SK-N-SH treated with all-trans-retinoic acid at 6 μM for 48 hours (cell line): ENCODE results near the gene CASP7.

ENCODE experiments used
- ATAC-seq: fragments of 200-7000 bp; cut with Tn5 transposase; 3 replicates; pipeline ENCODE4 v1.9.1; 2020; ENCODE audit warnings: mild to moderate bottlenecking, moderate library complexity
- ARNTL ChIP-seq: fragments of 450-650 bp; formaldehyde crosslinking; IDR thresholded peaks from 2 replicates; pipeline ENCODE4 v1.5.0; 2020; ENCODE audit warnings: low read depth, mild to moderate bottlenecking, moderate library complexity, borderline replicate concordance
- BACH2 ChIP-seq: fragments of 250-450 bp; sonication (Bioruptor Pico); IDR thresholded peaks from 2 replicates; pipeline ENCODE4 v1.9.0; 2021; ENCODE audit warnings: mild to moderate bottlenecking, borderline replicate concordance
- CREB5 ChIP-seq: fragments of 250-450 bp; sonication (Bioruptor Pico); IDR thresholded peaks from 2 replicates; pipeline ENCODE4 v1.5.1; 2020; ENCODE audit warnings: low read depth, mild to moderate bottlenecking, moderate library complexity
- CSDC2 ChIP-seq: fragments of 250-450 bp; sonication (Bioruptor Pico); IDR thresholded peaks from 2 replicates; pipeline ENCODE4 v1.5.0; 2020; ENCODE audit warnings: mild to moderate bottlenecking, moderate library complexity
- ESRRG ChIP-seq: fragments of 250-450 bp; sonication (Bioruptor Pico); IDR thresholded peaks from 2 replicates; pipeline ENCODE4 v1.6.1; 2021; ENCODE audit warnings: mild to moderate bottlenecking
- OSR1 ChIP-seq: fragments of 250-450 bp; sonication (Bioruptor Pico); IDR thresholded peaks from 2 replicates; pipeline ENCODE4 v1.8.0; 2022; ENCODE audit warnings: moderate library complexity, mild to moderate bottlenecking, inconsistent platforms
- RARB ChIP-seq: fragments of 250-450 bp; sonication (Bioruptor Pico); IDR thresholded peaks from 2 replicates; pipeline ENCODE4 v1.8.0; 2021; ENCODE audit warnings: mild to moderate bottlenecking, moderate library complexity
- SNAI2 ChIP-seq: fragments of 250-450 bp; sonication (Bioruptor Pico); IDR thresholded peaks from 2 replicates; pipeline ENCODE4 v1.5.0; 2020; ENCODE audit warnings: mild to moderate bottlenecking, moderate library complexity
- TCF4 ChIP-seq: fragments of 250-450 bp; sonication (Bioruptor Pico); IDR thresholded peaks from 2 replicates; pipeline ENCODE4 v1.8.0; 2021; ENCODE audit warnings: mild to moderate bottlenecking, moderate library complexity, borderline replicate concordance
- ZC3H10 ChIP-seq: fragments of 250-450 bp; sonication (Bioruptor Pico); IDR thresholded peaks from 2 replicates; pipeline ENCODE4 v1.5.1; 2021; ENCODE audit warnings: mild to moderate bottlenecking, moderate library complexity
- ZFP3 ChIP-seq: fragments of 250-450 bp; sonication (Bioruptor Pico); IDR thresholded peaks from 2 replicates; pipeline ENCODE4 v1.5.0; 2020; ENCODE audit warnings: mild to moderate bottlenecking, moderate library complexity
- ZNF565 ChIP-seq: fragments of 450-650 bp; formaldehyde crosslinking; conservative IDR thresholded peaks from 2 replicates; pipeline ENCODE4 v1.5.0; 2020; ENCODE audit warnings: low read depth, mild to moderate bottlenecking, moderate library complexity
- ZNF70 ChIP-seq: fragments of 450-650 bp; formaldehyde crosslinking; IDR thresholded peaks from 2 replicates; pipeline ENCODE4 v1.5.0; 2020; ENCODE audit warnings: mild to moderate bottlenecking, moderate library complexity
- ZNF8 ChIP-seq: fragments of 450-650 bp; formaldehyde crosslinking; IDR thresholded peaks from 2 replicates; pipeline ENCODE4 v1.5.0; 2020; ENCODE audit warnings: mild to moderate bottlenecking, moderate library complexity
- TF ChIP-seq, protein P1 (sequence below): fragments of 250-450 bp; sonication (Bioruptor Pico); IDR thresholded peaks from 2 replicates; pipeline ENCODE4 v1.8.0; 2020; ENCODE audit warnings: mild to moderate bottlenecking, moderate library complexity, borderline replicate concordance
- TF ChIP-seq, protein P2 (sequence below): fragments of 250-450 bp; sonication (Bioruptor Pico); IDR thresholded peaks from 2 replicates; pipeline ENCODE4 v1.8.0; 2021; ENCODE audit warnings: low read depth, mild to moderate bottlenecking, moderate library complexity, borderline replicate concordance
- TF ChIP-seq, protein P3 (sequence below): fragments of 250-450 bp; sonication (Bioruptor Pico); IDR thresholded peaks from 2 replicates; pipeline ENCODE4 v1.5.0; 2020; ENCODE audit warnings: mild to moderate bottlenecking, moderate library complexity
- TF ChIP-seq, protein P4 (sequence below): fragments of 250-450 bp; sonication (Bioruptor Pico); IDR thresholded peaks from 2 replicates; pipeline ENCODE4 v1.5.1; 2021; ENCODE audit warnings: mild to moderate bottlenecking, moderate library complexity

CASP7 gene

GRCh38 chr10:113687037-113687436 is 7.3 kb downstream of the CASP7 start:
- TF ChIP-seq ZNF565 (CRISPR knock-in tag): no peak
- TF ChIP-seq TCF4 (CRISPR knock-in tag): no peak
- TF ChIP-seq OSR1 (CRISPR knock-in tag): no peak
- no peak for TF ChIP-seq RARB (CRISPR knock-in tag)
- TF ChIP-seq, protein P1, sequence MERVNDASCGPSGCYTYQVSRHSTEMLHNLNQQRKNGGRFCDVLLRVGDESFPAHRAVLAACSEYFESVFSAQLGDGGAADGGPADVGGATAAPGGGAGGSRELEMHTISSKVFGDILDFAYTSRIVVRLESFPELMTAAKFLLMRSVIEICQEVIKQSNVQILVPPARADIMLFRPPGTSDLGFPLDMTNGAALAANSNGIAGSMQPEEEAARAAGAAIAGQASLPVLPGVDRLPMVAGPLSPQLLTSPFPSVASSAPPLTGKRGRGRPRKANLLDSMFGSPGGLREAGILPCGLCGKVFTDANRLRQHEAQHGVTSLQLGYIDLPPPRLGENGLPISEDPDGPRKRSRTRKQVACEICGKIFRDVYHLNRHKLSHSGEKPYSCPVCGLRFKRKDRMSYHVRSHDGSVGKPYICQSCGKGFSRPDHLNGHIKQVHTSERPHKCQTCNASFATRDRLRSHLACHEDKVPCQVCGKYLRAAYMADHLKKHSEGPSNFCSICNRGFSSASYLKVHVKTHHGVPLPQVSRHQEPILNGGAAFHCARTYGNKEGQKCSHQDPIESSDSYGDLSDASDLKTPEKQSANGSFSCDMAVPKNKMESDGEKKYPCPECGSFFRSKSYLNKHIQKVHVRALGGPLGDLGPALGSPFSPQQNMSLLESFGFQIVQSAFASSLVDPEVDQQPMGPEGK (CRISPR knock-in tag): no peak
- no peak for TF ChIP-seq SNAI2 (CRISPR knock-in tag)
- TF ChIP-seq, protein P2, sequence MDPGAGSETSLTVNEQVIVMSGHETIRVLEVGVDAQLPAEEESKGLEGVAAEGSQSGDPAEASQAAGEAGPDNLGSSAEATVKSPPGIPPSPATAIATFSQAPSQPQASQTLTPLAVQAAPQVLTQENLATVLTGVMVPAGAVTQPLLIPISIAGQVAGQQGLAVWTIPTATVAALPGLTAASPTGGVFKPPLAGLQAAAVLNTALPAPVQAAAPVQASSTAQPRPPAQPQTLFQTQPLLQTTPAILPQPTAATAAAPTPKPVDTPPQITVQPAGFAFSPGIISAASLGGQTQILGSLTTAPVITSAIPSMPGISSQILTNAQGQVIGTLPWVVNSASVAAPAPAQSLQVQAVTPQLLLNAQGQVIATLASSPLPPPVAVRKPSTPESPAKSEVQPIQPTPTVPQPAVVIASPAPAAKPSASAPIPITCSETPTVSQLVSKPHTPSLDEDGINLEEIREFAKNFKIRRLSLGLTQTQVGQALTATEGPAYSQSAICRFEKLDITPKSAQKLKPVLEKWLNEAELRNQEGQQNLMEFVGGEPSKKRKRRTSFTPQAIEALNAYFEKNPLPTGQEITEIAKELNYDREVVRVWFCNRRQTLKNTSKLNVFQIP: no peak
- TF ChIP-seq, protein P3, sequence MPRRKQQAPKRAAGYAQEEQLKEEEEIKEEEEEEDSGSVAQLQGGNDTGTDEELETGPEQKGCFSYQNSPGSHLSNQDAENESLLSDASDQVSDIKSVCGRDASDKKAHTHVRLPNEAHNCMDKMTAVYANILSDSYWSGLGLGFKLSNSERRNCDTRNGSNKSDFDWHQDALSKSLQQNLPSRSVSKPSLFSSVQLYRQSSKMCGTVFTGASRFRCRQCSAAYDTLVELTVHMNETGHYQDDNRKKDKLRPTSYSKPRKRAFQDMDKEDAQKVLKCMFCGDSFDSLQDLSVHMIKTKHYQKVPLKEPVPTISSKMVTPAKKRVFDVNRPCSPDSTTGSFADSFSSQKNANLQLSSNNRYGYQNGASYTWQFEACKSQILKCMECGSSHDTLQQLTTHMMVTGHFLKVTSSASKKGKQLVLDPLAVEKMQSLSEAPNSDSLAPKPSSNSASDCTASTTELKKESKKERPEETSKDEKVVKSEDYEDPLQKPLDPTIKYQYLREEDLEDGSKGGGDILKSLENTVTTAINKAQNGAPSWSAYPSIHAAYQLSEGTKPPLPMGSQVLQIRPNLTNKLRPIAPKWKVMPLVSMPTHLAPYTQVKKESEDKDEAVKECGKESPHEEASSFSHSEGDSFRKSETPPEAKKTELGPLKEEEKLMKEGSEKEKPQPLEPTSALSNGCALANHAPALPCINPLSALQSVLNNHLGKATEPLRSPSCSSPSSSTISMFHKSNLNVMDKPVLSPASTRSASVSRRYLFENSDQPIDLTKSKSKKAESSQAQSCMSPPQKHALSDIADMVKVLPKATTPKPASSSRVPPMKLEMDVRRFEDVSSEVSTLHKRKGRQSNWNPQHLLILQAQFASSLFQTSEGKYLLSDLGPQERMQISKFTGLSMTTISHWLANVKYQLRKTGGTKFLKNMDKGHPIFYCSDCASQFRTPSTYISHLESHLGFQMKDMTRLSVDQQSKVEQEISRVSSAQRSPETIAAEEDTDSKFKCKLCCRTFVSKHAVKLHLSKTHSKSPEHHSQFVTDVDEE: no peak

GRCh38 chr10:113689057-113689456 is 9.3 kb downstream of the CASP7 start:
- TF ChIP-seq ZNF8 (CRISPR knock-in tag) (no peak), BACH2 (CRISPR knock-in tag) (no peak), TCF4 (CRISPR knock-in tag) (no peak), ZNF565 (CRISPR knock-in tag) (no peak), ZFP3 (CRISPR knock-in tag) (no peak), CSDC2 (CRISPR knock-in tag) (no peak), ESRRG (CRISPR knock-in tag) (no peak), ARNTL (no peak), ZNF70 (CRISPR knock-in tag) (no peak), ZC3H10 (CRISPR knock-in tag) (no peak)
- TF ChIP-seq, protein P4, sequence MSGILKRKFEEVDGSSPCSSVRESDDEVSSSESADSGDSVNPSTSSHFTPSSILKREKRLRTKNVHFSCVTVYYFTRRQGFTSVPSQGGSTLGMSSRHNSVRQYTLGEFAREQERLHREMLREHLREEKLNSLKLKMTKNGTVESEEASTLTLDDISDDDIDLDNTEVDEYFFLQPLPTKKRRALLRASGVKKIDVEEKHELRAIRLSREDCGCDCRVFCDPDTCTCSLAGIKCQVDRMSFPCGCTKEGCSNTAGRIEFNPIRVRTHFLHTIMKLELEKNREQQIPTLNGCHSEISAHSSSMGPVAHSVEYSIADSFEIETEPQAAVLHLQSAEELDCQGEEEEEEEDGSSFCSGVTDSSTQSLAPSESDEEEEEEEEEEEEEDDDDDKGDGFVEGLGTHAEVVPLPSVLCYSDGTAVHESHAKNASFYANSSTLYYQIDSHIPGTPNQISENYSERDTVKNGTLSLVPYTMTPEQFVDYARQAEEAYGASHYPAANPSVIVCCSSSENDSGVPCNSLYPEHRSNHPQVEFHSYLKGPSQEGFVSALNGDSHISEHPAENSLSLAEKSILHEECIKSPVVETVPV (CRISPR knock-in tag): no peak
- TF ChIP-seq, protein P3: no peak
- TF ChIP-seq, protein P2: no peak
- TF ChIP-seq, all 23 proteins: peak for 0
- ATAC-seq: no peak

More at GRCh38 chr10:113687037-113687436, 7.3 kb downstream of the CASP7 start:
- ATAC-seq: no peak

DNA sequence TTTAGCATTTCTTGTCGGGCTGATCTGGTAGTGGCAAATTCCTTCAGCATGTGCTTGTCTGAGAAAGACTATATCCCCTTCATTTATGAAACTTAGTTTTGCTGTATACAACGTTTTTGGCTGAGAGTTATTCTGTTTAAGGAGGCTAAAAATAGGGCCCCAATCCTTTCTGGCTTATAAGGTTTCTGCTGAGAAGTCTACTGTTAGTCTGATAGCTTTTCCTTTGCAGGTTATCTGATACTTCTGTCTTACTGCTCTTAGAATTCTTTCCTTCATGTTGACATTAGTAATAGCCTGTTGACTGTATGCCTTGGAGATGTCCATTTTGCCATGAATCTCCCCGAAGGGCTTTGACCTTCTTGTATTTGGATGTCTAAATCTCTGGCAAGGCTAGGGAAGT is 9.9 kb downstream of the CASP7 start:
- no peak for ATAC-seq
- TF ChIP-seq CREB5 (no peak), CSDC2 (CRISPR knock-in tag) (no peak), SNAI2 (CRISPR knock-in tag) (no peak), ARNTL (no peak), OSR1 (CRISPR knock-in tag) (no peak)
- TF ChIP-seq, all 23 proteins: peak for 0
